Measurements from ENCODE around the gene APOA4.
"Not testable (repeated sequence)": the region's sequence is repeated elsewhere in the genome, so short reads cannot be mapped to it uniquely, and the experiment has no call there.

APOA4 gene

GRCh38 chr11:116844722-116845121 is 21.6 kb upstream of the APOA4 start:
- DNase-seq, result no peak

- DNase-seq, result no peak
Observed at GRCh38 chr11:116843661-116844060, 20.6 kb upstream of the APOA4 start.

- no peak for DNase-seq
Observed at GRCh38 chr11:116842909-116843308, 19.8 kb upstream of the APOA4 start.

- no peak for DNase-seq
Observed at GRCh38 chr11:116842117-116842516, 19.0 kb upstream of the APOA4 start.

GRCh38 chr11:116840746-116841296 is 17.7 kb upstream of the APOA4 start:
- no peak for DNase-seq

GRCh38 chr11:116840224-116840745 is 17.2 kb upstream of the APOA4 start:
- DNase-seq, result no peak

DNA sequence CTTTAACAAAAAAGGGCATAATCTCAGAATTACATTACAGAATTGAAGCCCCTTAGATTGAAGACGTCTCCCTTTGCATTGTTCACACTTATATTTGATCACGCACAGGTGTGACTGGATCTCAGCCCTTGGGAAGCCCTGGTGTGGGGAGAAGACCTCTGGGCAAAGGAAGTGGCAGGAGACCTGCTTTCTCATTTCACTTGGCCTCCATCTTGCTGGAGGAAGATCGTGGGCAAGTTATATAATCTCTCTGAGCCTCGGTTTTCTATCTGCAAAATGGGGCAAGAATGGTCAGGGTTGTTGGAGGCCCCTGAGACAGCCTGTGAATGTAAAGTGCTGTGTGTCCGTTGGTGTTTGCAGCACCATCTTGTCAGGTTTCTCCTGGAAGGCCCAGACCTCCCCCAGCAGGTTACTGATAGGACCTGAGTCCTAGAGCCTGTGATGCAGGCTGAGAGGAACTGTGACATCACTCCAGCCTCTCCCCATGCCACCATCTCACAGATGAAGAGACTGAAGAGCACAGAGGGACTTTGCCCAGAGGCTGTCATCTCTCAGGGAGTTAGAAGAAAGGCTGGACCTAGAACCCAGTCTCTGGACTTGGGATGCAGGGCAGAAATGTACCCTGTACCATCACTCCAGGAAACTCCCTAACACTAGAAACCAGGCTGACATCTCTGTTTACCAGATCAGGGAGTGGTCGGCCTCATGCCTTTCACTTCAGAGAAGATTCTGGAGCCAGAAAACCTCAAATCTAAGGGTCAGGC is 15.4 kb upstream of the APOA4 start:
- no peak for DNase-seq

DNA sequence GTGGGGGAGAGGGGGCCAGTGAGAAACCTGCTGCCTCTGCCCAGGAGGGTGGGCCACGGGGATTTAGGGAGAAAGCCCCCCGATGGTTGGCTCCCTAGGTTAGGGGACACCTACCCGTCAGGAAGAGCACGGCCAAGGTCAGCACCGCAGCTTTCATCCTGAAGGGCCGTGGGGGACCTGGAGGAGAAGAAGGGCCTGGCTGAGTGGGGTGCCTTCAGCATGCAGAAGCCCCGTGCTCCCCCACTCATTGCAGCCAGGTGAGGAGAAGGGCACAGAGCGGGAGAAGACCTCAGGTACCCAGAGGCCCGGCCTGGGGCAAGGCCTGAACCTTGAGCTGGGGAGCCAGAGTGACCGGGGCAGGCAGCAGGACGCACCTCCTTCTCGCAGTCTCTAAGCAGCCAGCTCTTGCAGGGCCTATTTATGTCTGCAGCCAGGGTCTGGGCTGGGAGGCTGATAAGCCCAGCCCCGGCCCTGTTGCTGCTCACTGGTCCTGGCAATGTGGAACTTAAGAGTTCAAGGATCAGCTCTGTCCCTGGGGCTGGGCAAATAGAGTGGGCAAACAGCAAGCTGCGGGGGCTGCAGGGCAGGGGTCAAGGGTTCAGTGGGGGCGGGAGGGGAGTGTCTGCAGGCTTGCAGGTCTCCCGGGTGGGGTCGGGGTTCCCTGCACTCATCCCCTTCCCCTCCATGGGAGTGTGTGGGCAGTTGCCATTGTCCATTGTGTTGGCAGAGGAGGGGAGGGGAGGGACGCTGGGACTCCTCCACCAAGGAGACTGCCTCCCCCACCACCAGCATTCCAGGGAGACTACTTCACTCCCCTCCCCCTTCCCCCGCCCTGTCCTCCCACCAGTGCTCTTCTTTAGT is 14.4 kb upstream of the APOA4 start, which contains the start of gene APOA1:
Gene APOA1, minus strand, starts transcription at position 392 of the 861 bp plus-strand sequence. Its CDS starts 235 bp downstream, at position 157.
- no peak for DNase-seq

DNA sequence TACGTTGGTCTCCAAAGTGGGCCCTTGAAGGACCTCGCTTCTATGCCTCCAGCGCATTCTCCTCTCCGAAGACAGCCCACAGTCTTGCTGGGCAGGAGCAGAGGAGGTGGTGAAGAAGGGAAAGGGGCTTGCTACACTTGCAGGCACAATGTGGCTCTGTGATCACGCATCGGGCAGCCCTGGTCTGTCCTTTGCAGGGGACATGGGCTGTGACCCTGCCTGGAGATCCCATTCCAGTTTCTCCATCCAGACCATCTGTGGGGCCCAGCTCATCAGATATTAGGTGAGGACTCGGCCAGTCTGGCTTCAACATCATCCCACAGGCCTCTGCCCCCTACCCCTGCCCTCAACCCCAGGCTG is 13.5 kb upstream of the APOA4 start:
- no peak for DNase-seq

GRCh38 chr11:116835791-116836631 is 12.9 kb upstream of the APOA4 start:
- DNase-seq, result peak; percentile 69

DNA sequence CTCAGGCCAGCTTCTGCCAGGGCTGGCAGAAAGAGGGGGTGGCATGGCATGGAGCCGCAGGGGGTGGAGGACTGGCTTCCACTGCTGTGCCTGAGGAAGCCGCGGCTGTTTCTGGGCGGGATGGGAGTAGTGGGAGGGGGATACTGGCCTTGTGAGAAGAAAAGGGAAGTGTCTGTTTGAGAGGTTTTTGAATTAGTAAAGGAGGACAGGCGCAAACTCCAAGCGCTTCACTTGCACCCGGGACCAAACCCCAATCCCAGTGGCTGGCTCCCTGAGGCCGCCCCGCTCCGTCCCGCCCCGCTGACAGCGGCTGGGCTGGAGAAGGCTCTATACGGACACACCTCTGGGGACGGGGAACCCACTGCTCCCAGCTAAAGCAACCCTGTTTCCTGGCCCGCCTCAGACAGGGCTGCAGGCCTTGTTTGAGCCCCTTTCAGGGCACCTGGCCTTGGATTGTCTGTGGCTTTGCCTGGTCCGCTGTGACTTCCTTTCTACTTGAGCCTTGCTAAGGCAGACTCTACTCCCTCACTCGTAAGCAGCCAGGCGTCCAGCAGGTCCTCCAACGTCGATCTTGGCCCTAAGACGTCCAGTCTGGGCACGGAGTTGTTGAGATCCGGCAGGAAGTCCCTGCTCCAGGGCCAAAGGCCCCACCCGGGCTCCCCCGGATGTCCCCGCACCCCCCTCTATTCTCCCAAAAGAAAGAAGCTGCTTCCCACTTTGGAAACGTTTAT is 12.1 kb upstream of the APOA4 start:
- no peak for DNase-seq

DNA sequence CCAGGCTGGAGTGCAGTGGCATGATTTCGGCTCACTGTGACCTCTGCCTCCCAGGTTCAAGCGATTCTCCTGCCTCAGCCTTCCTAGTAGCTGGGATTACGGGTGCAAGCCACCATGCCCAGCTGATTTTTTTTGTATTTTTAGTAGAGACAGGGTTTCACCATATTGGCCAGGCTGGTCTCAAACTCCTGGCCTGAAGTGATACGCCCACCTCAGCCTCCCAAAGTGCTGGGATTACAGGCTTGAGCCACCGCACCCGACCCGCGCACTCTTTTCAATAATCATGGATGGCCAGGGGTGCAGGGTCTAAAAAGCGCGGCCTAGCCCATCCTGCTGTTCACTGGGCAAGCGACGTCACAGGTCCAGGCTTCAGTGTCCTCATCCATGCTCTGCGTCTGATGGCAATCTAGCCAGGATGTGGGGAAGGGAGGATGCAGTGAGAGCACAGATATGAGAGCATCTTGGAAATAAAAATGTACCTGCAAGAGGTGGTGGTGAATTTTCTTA is 11.5 kb upstream of the APOA4 start:
- DNase-seq, result not testable (repeated sequence)

DNA sequence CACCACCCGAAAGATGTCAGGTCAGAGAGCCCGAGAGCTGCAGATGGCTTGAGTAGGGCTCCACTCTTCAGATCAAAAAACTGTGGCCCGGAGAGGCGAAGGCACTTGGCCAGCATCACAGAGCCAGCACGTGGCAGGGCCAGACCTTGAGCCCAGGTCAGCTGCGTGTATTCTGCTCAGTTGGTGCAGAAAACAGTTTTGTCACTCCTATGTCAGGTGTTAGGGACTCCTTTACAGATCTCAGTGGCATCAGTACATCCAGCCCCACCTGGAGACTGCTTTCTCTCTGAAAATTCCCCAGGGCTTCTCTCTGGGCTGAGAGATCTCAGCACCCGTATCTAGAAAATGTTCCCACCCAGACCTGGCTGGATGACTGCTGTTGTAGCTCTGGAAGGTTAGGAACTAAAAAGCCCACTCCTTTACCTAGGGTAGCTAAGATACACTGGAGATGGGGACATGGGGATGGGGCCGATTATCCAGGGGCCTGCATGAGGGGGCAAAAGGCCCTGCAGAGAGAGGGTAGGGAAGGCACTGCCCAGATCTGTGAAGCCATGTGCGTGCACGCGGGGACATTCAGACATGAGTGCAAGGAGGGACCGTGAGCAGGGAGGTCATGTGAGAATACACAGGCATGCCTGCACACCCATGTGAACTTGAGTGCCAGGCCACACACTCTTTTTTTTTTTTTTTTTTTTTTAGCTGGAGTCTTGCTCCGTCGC is 10.9 kb upstream of the APOA4 start:
- no peak for DNase-seq

DNA sequence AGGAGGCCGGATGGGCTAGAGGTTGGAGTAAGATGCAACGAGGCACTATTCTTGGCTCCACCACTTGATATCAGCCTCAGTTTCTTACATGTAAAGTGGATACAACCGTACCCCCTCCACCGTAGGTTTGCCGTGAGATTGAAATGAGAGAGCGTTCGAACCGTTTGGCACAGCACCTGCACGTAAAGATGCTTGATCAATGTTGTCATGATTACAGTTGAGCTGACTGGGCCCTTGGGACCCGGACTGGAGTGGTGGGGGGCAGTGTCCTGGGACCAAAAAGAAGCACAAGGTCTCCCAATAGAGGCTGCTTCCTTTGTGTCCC is 10.3 kb upstream of the APOA4 start:
- DNase-seq, result no peak

GRCh38 chr11:116832350-116833290 is 9.5 kb upstream of the APOA4 start:
- DNase-seq, result no peak

- DNase-seq, result no peak
Observed at GRCh38 chr11:116831790-116832349, 8.8 kb upstream of the APOA4 start.

- no peak for DNase-seq
Observed at GRCh38 chr11:116830184-116830912, 7.2 kb upstream of the APOA4 start.

DNA sequence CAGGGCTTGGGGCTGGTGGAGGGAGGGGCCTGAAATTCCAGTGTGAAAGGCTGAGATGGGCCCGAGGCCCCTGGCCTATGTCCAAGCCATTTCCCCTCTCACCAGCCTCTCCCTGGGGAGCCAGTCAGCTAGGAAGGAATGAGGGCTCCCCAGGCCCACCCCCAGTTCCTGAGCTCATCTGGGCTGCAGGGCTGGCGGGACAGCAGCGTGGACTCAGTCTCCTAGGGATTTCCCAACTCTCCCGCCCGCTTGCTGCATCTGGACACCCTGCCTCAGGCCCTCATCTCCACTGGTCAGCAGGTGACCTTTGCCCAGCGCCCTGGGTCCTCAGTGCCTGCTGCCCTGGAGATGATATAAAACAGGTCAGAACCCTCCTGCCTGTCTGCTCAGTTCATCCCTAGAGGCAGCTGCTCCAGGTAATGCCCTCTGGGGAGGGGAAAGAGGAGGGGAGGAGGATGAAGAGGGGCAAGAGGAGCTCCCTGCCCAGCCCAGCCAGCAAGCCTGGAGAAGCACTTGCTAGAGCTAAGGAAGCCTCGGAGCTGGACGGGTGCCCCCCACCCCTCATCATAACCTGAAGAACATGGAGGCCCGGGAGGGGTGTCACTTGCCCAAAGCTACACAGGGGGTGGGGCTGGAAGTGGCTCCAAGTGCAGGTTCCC is 6.5 kb upstream of the APOA4 start, which contains the start of gene APOC3:
Gene APOC3, plus strand, starts transcription at position 383 of the 659 bp plus-strand sequence. CDS start 676 bp downstream, outside the sequence.
- no peak for DNase-seq
